GM18861 (cell line): ENCODE data around the gene BCAT1.
"Not testable (repeated sequence)": the region's sequence is repeated elsewhere in the genome, so short reads cannot be mapped to it uniquely, and the experiment has no call there.

ENCODE experiments used
- ATAC-seq: cut with Tn5 transposase; IDR thresholded peaks from one replicate; pipeline ENCODE4 v1.9.1; 2021; ENCODE audit not compliant: unreplicated experiment

Gene BCAT1

DNA sequence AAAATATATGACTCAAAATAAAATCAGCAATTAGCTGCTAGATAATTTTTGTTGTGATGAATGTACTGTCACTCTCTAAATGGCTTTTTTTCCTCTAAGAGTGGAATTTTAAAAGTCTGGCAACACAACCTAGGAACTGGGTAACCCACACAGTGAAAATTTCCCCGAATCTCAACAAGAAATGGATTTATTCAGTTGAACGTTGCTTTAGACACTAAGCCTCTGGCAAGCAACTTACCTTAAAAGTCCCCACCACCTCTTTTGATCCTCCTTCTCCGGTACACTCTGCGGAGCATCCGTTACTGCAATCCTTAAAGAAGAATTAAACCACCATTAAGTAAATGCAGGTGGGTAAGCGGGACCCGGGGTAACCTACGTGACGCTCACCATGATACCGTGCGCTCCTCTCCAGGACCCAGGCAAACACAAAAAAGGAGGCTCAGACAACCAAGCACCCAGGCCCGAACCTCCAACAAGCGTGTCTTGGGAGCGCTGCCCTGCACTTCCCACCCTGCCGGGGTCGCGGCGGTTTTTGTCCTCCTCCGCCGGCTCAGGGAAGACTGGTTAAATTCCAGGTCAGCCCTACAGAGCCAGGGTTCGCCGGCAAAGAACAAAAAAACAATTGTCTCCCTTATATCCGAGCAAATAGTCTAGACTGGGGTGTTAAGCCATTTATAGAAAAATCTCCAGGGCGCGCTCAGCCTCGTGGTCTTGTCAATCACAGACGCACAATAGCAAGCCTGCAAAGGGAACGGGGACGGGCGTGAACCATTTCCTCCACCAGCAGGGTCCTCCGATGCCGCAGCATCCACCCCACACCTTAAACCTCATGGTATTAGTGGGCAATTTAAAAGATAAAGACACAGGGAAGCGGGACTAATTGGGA, 47.1 kb downstream of the BCAT1 start:
- no peak for ATAC-seq

DNA sequence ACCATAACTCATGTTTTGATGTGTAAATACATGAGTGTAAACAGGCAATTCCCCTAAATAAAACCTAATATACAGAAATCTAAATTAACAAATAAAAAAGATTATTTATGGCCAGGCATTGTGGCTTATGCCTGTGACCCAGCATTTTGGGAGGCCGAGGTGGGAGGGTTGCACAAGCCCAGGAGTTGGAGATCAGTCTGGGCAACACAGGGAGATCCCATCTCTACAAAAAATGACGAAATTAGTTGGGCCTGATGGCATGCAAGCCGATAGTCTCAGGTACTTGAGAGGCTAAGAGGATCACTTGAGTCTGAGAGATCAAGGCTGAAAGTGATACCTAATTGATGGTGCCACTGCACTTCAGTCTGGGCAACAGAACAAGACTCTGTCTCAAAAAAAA, 48.7 kb downstream of the BCAT1 start:
- ATAC-seq = no peak

DNA sequence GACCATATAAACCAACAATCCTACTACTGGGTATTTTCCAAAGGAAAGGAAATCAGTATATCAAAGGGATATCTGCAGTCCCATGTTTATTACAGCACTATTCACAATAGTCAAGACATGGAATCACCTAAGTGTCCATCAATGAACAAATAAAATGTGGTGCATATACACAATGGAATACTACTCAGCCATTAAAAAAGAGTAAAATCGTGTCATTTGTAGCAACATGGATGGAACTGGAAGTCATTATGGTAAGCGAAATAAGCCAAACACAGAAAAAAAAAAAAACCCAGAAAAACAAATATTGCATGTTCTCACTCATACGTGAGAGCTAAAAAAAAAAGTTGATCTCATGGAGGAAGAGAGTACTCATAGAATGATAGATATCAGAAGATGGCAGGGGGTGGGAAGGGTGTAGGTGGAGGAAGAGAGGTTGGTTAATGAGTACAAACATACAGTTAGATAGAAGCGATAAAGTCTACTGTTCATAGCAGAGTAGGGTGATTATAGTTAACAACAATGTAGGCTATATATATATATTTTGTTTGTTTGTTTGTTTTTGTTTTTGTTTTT, 49.3 kb downstream of the BCAT1 start:
- ATAC-seq = no peak

DNA sequence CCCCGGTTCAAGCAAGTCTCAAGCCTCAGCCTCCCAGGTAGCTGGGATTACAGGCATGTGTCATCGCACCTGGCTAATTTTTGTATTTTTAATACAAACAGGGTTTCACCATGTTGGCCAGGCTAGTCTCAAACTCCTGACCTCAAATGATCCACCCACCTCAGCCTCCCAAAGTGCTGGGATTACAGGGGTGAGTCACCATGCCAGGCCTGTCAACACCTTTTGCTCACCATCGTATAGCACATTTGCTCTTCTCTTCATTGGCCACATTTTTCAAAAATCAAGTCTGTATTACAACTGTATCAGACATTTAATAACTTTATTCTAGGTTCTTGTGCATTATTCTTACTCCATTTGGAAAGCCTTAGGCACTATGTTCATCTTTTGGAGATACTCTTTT, 50.3 kb downstream of the BCAT1 start:
- ATAC-seq = no peak

DNA sequence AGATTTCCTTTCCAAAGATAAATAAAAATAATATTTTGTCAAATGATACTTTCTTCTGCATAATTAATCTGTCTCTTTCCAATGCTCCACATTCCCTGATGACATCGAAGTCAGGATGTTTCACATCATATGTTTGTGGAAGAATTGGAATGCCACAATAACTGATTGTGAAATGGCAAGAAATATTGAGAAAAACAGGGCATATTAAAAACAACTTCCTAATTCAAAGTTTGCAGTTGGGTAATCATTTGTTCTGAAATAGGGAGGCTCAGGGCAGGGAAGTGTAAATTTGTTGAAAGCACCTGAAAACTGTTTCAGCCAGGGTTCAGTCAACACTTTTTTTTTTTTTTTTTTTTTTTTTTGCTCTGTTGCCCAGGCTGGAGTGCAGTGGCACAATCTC, 50.7 kb downstream of the BCAT1 start:
- ATAC-seq = no peak

DNA sequence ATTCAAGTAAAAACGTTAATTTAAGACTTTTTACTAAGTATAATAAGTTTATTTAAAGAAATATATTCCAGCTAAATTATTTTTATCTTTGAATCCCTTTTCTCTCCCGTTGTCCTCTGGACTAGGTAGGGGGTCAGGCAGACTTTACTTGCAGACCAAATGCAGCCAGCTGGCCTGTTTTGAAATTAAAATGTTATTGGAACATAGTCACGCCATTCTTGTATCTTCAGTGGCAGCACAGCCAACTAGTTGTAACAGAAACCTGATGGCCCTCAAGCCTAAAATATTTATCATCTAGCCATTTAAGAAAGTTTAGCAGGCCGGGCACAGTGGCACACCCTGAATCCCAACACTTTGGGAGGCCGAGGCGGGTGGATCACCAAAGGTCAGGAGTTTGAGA, 52.7 kb downstream of the BCAT1 start:
- ATAC-seq = no peak

DNA sequence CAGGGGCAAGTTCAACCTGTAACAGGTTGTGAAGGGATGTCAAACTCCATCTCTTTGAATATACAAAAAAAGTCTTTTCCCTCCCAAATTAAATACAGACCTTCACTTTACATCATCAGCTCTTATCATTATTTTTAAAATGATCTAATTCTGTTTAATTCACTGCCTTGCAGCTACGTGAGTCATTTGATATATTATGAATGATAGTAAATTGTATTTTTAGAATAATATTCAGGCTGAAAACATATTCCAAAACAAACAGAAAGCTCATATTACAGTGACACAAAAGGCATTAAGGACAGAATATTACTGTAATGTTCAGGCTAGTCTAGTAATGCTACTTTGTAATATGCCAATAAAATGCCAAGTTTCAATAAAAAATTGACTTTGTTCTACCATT, 53.3 kb downstream of the BCAT1 start:
- ATAC-seq = no peak

DNA sequence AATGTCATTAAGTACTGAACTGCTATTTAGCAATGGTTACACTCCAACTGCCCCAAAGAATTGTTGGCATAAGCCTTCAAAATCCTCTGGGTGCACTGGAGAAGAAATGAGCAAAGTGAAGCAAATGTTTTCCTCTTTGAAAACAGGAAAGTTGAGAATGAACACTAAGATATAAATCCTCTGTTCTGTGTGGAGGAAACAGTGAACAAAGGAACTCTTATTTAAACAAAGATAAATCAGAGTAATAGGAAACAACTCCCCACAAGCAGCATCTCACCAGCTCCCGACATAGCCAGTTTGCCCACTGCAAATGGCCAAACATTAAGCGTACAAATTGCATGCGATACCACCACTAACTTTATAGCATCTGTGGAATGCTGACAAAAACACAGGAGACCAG, 54.0 kb downstream of the BCAT1 start:
- ATAC-seq = no peak

DNA sequence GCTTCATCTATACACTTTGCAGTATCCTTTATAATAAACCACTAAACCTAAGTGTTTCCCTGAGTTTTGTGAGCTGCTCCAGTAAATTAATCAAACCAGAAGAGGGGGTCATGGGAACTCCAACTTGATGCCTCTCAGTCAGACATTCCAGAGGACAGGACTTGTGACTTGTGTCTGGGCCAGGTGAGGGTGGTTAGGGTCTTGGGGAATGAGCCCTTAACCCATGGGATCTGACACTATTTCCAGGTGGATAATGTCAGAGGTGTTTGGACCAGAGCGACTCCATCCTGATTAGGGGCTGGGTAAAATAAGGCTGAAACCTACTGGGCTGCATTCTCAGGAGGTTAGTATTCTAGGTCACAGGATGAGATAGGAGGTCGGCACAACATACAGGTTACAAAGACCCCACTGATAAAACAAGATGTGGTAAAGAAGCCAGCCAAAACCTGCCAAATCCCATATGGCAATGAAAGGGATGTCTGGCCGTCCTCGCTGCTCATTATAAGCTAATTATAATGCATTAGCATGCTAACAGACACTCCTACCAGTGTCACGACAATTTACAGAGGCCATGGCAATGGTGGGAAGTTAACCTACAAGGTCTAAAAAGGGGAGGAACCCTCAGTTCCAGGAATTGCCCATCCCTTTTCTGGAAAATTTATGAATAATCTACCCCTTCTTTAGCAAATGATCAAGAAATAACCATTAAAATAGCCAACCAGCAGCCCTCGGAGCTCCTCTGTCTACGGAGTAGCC, 58.7 kb downstream of the BCAT1 start:
- ATAC-seq = no peak

DNA sequence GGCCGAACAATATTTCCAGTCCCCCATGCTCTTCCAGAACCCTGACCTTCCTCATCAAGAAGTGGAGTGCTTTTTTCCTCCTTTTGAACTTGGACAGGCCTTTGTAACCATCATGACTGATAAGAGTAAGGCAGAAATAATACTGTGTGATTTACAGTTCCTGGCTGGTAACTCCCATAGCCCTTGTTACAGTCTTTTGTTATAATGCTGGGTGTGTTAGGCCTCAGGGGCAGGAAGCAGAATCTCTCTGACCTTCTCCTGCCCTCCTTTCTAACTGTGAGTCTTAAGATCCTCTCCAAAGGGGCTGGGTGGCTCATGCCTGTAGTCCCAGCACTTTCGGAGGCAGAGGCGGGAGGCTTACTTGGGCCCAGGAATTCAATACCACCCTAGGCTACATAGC, 59.5 kb downstream of the BCAT1 start:
- ATAC-seq = no peak

DNA sequence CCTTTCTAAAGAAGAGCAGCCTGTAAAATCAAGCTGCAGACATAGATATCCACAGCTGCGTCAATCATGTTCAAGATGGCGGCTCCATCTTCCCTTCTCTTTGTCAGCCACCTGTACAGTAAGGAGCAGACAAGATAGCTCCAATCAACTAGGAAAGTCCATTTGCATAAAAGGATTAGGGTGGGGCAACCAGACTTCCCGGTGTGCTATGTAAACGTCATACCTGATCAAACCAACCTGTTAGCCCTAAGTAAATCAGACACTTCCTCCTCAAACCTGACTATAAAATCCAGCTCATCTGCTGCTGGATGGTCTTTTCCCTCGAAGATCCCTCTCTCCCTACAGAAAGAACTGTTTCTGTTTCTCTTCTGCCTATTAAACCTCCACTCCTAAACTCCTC, 60.1 kb downstream of the BCAT1 start:
- no peak for ATAC-seq

DNA sequence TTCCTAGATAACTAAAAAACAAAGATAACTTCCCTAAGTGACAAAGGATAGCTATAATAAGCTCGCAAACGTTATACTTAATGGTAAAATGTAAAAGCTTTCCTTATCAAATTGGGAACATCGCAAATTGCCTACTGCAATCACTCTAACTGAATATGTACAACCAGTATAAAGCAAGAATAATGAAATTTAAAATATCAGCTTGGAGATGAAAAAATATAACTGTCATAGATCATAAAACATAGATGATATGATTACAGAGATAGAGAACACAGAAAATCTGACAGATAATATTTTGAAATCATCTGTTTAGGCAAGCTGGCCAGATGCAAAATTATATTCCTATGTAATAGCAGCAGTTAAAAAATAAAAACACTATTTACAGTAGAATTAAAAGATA, 64.0 kb downstream of the BCAT1 start:
- no peak for ATAC-seq

DNA sequence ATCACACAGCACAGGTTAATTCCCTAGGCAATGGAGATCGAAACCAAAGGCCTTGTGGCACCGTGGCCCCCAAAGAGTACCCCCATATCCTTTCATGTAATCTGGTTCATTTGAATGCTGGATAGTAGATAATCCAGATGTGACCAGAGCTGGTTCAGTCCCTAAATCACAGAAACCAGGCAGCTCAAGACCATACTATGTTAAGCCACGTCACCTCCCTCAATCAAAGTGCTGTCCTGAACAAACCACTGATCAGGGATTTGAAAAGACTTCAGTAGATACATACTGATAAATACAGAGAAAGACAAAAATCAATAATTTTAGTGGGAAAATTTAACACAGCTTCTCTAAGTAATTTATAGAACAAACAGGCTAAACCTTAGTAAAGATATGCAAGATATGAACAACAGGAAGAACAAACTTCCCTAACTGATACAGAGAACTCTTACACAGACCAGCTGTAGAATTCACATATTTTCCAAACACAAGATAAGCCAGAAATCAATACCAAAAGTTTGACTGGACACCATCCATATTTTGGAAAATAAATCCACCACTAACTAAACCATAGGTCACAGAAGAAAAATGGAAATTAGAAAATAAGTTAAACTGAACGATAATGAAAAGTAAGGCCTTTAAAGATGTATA, 67.1 kb downstream of the BCAT1 start:
- ATAC-seq = no peak

DNA sequence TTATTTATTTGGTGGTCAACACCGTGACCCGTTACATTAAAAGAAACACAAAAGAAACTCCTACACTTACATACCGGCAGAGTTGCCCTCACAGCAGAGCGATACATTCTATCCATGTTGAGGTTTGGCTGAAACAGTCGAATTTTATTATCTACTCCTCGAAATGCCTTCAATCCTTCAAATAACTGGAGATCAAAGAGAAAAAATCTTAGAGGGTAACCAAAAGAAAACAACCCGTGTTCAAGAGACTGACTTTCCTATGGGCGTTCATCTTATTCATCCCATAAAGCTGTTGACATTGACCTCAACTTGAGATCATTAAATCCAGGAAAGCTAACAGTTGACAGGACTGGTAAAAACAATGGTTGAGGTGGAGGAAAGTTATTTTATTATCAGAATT, 67.7 kb downstream of the BCAT1 start:
- no peak for ATAC-seq

DNA sequence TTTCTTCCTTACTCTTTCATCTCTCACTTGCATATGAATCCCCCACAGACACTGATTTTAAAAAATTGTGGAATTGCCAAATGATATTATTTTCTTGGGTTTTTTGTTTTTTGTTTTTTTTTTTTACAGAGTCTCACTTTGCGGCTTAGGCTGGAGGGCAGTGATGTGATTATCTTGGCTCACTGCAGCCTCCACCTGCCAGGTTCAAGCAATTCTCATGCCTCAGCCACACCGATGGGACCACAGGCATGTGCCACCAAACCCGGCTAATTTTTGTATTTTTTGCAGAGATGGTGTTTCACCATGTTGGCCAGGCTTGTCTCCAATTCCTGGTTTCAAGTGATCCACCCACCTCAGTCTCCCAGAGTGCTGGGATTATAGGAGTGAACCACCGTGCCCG, 68.2 kb downstream of the BCAT1 start:
- no peak for ATAC-seq

DNA sequence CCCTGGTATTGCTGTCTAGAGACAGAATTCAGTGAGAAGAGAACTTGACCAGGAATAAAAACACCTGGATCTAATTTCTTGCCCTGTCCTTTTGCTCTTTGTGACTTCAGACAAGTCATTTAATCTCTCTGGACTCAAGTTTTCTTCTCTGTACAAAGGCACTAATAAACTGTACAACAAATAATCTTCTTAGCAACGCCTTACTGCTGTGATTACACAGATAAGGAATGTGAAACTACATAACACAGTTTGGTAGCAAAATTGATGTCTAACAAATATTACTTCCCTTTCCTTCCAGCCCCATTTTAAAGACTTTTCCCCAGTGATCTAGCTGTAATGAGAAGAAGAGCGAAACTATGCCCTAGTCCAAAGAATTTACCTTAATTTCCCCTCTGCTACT, 69.3 kb downstream of the BCAT1 start:
- no peak for ATAC-seq

DNA sequence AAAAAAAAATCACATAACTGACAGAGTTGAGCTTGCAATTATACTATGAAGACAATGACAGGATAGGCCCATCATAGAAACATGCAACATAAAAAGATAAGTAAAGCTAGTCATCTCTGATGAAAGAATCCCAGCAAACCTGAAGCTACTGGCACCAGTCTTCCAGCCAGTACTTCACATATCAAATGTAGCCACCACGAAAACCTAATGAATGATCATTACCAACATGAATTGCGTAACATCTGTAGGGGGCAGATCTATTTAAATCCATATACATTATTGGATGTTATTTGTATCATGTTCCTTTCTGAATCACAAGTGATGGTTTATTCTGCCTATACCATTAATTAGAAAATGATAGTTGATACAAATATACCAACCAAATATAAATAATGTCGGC, 73.9 kb downstream of the BCAT1 start:
- ATAC-seq = no peak

DNA sequence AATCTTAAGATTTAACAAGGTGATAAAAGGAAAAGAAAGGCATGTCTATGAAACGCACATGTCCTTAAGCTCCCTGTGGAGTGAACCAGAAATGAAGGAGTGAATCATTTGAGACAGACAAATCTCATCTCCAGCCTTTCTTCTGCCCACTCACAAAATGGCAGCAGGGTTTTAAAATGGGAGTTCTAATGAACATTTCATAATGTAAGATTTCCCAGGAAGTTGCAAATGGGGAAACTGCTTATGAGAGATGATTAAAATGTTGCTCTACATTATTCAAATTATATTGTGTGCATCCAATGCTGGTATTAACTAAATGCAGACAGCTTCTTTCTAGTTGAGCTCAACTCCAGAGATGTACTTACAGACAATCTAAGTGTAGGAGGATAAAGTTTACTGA, 76.7 kb downstream of the BCAT1 start:
- no peak for ATAC-seq

DNA sequence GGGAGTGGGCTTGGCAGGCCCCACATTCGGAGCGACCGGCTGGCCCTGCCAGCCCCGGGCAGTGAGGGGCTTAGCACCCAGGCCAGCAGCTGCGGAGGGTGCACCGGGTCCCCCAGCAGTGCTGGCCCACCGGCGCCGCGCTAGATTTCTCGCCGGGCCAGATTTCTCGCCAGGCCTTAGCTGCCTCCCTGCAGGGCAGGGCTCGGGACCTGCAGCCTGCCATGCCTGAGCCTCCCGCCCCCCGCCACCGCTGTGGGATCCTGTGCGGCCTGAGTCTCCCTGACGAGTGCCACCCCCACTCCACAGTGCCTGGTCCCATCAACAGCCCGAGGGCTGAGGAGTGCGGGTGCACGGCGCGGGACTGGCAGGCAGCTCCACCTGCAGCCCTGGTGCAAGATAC, 82.8 kb downstream of the BCAT1 start:
- not testable (repeated sequence) for ATAC-seq

DNA sequence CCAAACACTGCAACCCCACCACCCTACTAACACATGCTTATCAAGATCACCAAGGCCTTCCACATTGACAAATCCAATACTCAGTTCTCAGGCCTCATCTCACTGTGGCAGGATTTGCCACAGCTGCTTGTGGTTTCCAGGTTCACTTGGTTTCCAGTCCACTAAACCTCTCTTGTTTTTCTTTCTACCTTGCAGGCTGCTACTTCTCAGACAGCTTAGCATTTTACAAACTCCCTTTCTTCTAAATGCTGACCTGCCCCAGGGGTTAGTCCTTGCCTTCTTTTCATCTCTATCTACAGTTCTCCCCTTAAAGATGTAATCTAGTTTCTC, 84.1 kb downstream of the BCAT1 start:
- no peak for ATAC-seq

DNA sequence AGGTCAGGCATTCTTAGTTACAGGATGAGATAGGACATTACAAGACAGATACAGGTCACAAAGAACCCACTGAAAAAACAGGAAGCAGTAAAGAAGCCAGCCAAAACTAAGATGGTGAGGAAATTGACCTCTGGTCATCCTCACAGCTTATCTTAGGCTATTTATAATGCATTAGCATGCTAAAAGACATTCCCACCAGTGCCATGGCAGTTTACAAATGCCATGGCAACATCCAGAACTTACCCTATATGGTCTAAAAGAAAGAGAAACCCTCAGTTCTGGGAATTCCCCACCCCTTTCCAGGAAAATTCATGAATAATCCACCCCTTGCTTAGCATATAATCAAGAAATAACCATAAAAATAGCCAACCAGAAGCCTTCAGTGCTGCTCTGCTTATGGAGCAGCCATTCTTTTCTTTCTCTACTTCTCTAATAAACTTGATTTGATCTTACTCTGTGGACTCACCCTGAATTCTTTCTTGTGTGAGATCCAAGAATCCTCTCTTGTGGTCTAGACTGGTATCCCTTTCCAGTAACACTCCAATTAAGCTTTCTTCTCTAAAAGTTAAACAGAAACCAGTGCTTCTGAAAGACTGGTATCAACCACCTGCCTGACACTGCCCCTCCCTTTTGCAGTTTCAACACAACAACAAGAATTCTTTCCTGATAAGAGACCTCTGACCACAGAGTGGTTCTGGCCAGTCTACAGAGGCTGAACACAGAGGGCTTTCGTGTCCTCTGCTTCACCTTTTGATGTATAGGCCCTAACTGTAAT, 86.9 kb downstream of the BCAT1 start:
- ATAC-seq = no peak
